Hindlimb muscle (tissue), 1 donor: Measurements from ENCODE around the gene CREBBP. TPM values are rescaled to one million over a fixed set of nuclear protein-coding genes. Genes with fewer than 3 reads are reported as not detected.

Experiments used
- DNase-seq: peaks from one replicate; pipeline ENCODE4 v3.0.0-alpha.2; 2013
- polyA plus RNA-seq: library from polyadenylated mRNA; unstranded; fragments of 120-200 nt; gene quantifications from one replicate; pipeline ENCODE4 v1.2.1, GENCODE V29; 2013; ENCODE audit not compliant: insufficient read length

Gene CREBBP
- polyA plus RNA-seq, 1 donor: 56.5 TPM

DNA sequence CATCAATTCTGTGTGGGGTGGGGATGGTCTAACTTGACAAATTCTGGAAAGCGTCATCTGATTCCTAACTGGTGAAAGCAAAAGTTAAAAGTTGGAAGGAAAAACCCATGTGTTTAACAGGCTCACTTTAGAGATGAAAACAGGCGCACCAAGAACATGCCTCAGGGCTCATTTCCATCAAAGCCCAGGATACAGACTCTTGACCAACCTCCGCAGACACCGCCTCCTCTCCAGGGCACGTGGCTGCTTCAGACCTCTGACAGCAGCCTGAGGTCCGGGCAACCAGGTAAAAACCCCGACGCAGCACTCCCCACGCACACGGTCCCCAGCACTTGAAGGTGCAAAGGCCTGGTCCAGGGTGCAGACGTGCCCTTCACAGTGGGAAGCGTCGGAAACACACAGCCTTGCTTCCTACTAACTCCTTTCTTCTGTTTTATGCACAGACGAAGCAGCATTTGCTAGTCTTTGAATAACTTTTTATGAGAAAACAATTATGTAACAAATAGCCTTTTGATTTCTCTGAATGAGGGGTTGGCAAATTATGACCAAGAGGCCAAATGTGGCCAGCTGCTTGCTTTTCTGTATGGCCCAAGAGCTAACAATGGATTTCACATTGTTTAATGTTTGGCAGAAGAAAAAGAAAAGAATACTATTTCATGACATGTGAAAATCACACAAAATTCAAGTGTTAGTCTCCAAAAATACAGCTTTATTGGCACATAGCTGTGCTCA lies 119.0 kb downstream of the CREBBP start:
- no peak for DNase-seq

DNA sequence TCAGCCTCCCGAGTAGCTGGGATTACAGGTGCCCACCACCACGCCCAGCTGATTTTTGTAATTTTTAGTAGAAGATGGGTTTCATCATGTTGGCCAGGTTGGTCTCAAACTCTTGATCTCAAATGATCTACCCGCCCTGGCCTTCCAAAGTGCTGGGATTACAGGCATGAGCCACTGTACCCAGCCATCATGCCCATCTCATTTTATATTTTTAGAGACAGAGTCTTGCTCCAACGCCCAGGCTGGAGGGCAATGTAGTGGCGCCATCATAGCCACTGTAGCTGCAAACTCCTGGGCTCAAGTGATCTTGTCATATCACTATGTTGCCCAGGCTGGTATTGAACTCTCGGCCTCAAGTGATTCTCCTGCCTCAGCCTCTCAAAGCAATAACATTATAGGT lies 120.0 kb downstream of the CREBBP start:
- no peak for DNase-seq

DNA sequence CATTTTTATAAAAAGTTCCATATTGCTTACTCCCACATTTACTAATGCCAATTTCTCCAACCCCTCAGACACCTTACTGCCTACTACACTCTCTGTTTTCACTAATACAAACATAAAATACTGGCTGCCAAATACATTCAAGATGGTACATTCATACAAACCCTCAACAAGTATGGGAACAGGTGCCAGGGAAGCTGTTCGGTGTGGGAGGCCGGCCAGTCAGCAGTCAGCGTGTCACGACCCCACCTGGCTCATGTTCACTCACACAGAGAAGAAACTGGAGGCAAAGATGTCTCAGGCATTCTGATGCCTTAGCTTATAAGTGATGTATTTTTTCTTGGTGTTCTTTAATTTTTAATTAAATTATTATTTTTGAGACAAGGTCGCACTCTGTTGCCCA lies 120.8 kb downstream of the CREBBP start:
- DNase-seq: no peak

DNA sequence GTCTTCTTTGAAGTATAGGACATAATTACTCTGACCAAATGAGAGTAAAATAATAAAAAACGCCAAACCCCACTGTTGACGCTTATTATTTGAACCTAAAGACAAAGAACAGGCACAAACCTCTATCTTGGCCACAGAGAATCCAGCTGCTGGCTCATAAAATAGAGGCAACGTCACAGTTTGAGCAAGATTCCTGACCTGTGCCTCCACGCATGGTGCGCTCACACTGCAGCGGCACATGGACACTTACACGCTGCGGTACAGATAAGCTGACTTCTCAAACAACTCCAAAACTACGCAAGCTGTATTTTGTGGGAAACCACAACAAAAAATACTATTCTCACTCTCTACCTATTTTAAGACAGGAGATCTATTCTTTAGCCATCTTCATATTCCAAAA lies 124.4 kb downstream of the CREBBP start:
- DNase-seq: no peak

DNA sequence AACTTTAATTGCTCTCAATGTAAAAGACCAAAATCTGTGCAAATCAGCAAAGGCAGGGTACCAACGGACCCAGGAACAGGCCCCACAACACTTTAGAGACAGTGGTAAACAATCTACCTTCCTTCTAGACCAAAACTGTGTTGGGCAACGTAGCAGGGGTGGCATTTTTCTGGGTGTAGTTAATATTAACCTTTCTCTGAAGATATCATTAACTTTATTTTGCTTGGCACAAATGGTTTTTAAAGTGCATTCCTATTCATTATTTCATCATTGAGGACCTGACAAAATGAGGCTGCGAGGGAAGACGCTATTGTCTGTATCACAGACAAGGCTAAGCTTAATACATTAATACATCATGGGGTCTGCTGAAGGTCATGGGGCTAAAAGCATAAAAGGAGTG lies 125.3 kb downstream of the CREBBP start:
- DNase-seq: no peak

DNA sequence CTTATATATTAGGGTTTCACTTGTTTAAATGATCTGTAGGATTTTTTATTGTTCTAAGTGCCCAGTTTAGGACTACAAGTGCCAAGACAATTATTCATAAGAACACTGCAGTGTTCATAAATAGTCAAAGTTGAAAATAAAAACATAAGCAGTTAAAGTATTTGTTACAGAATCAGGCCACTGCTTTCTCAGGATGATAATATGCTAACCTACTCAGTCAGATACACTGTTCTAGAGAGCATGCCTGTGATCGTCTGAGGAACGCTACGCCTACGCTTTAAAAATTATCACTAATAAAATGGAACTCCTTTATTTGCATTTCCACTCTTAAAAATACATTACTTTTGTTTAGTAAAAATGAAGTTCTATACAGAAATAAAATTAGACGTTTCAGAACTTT lies 125.7 kb downstream of the CREBBP start:
- no peak for DNase-seq

DNA sequence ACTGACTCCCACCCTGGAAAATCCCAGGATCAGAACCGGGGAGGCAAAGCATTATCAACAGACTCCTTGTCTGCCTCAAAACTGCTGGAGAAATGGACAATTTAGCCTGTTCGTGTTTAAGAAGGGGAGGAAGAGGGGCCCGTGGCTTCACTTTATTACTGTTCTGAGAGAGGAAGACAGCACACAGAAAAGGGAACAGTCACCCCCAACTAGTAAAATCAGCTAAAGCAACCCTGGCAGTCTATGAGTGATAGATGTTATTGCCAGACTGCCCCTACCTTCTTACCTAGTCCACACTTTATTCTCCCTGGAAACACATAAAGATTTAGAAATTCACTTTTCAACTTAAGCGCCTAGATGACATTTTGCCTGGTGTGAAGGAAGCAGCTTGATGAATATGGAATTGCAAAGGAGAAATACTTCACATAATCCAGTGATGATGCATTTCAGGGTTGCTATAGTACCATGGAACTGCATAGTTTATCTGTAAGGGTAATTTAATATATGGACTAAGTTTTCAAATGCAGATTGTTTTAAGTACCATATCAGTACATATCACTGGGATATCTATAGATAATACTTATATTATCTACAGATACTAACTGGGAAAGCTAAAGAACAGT lies 126.3 kb downstream of the CREBBP start:
- no peak for DNase-seq

DNA sequence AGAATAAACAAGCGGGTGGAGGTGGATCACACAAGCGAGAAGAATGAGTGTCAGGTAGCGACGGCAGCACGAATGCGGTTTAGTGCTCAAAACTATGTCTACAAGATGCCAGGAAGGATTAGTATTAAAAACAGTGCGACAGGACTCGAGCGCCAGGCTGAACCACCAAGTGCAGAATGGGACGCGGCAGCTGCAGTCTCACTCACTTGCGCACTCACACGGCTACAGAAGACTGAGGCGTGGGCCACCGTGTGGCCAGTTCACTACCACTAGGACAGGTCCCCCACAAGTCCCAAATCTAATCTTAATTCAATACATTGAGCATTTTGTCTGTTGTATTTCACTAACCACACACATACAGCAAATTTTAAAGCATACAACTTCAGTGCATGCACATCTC lies 127.5 kb downstream of the CREBBP start:
- DNase-seq: no peak

DNA sequence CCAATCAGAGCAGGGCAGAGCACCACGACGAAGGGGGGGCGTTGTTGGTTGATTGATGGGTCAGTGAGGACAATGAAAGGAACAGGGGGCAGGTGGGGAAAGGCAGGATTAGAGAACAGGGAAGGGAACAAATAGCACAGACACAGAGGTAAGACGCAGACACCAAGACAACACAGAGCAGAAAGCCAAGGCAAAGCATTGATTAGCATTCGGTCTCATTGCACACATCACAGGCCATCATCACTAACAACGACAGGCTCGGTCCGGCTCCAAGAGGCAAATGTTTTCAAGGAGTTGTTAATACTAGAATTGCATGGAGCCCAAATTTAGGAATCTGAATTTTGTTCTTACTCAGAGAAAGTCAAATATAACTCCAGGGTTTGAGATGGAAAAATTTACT lies 128.6 kb downstream of the CREBBP start:
- DNase-seq: no peak

DNA sequence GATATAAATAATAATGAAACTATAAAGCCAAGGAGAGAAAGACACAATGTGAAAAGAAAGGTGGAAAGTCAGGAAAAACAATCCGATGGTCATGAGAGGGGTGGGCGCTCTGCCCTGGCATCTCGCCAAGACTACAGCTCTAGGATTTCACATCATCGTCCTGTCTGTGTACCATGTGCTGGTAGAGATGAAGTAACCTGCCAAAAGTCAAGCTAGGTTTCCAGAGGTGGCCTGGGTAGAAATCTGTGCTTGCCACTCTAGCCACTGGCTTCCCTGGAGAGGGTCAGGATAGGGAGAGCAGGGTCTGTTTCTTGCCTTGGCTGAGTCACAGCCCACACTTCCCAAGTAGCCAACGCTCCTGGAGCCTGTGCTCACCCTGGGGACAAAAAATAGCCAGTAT lies 132.2 kb downstream of the CREBBP start:
- no peak for DNase-seq

DNA sequence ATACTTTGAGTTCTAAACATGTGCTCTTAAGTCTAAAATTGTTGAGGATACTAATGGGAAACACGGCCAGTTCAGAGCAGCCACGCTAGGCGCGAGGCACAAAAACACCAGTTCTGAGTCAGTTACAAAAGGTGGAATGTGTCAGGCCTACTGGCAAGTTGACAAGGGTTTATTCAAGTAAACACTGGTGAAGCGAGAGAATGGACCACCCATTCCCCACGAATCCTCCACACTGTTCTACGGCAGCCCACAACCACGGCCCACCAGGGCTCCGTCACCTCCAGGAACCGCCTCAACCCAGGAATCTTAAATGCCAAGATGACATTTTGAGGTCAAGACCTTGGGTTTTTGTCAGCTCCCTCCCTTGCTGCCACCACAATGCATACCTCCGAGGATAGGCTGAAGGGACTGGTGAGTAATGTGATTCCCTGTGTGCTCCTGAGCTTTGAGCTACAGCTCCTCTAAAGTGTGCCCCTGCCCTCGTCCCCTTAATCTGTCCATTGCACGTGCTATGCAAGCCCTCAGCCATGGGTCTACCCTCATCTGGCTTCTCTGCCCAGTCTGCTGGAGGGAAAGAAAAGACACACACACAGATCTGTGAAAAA lies 134.7 kb downstream of the CREBBP start:
- no peak for DNase-seq

DNA sequence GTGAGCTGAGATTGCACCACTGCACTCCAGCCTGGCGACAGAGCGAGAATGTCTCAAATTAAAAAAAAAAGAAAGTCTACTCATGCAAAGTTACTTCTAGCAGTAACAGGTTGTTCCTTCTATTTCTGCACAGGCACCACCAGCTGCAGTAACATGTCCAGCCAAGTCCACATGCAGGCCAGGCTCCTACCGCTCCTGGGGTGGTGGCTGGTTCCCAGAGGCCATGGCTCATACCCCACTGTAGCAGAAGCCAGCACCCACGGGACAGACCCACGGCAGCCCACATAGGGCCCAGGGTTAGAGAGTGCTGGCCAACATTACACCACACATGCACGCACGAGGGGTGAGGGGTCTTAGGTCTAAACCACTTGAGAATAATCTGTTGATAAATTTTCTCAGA lies 136.5 kb downstream of the CREBBP start:
- no peak for DNase-seq

DNA sequence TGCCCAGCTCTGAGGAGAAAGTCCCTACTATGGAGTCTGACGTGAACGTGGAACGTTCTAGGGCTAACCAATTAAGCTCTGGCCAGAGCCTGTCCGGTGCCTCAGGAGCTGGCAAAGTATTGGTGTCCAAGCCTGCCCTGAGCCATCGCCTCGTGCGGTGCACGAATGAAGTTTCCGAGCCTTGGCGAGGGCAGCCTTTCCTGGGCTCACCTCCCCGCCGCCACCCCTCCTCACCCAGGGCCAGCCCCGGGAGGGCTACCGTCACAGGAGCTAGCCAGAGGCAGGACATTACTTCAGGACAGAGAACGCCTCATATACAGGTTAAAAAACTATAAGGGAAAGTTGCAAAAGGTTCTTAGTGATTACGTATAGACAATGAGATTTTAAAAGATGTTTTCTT lies 139.6 kb downstream of the CREBBP start:
- no peak for DNase-seq

DNA sequence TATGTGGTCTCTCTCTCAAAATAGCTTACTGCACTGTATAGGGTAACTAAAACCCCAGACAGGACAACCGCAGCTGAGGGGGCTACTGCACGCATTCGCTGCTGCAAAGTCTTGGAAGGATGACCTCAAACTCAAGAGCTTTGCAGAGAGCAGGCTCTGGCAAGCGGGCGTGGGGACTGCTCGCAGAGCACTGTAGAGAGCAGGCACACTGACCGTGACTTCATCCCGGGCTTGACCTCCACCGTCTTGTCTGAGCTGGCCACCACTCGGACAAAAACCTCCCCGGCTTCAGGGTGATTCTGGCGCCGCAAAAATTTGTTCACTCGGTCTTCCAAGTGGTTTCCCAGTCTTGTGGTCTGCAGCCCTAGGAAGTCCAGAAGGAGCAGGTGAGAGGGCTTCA lies 140.3 kb downstream of the CREBBP start:
- no peak for DNase-seq

DNA sequence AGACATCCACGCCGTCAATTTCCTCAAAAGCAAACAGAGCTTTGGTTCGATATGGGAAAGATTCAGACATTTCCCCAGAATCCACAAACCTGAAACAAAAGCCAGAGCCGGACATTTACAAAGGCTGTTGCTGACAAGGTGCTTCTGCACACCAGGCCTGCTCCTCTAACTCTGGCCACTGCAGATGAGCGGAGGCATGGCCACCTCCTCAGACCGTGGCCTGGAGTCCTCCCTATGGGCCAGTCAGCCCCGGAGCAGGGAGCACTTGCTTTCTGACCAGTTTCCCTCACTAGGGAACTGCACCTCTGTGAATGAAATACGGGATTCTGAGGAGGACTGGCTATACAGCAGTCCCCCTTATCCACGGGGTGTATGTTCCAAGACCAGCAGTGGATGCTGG lies 140.9 kb downstream of the CREBBP start:
- no peak for DNase-seq

DNA sequence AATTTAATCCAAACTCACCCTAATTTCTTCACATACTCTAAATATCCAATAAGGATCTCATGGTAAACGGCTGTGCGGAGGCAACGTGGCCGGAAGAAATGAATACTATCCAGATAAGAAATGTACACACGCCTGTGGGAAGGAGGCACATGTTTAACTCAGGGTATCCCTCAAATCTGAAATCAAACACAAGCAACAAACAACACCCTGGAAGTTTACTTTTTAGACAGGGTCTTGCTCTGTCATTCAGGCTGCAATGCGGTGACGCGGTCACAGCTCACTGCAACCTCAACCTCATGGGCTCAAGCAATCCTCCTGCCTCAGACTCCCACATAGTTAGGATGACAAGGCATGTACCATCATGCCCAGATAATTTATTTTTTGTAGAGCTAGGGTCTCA lies 142.0 kb downstream of the CREBBP start:
- DNase-seq: no peak

DNA sequence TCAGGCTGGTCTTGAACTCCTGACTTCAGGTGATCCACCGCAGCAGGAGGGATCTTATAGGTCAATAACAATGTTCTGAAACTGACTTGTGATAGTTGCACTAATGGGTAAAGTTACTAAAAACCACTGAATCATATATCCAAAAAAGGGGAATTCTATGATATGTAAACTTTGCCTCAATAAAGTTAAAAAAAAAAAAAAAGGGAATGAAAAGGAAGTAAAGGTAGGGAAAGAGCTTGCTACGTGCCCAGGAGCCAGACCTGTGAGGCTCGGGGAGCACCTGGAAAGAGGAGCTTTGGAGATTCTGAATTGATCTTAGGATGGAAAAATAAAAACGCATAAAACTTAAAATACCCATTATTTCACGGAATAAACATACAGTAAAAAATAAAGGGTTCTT lies 142.4 kb downstream of the CREBBP start:
- DNase-seq: no peak

DNA sequence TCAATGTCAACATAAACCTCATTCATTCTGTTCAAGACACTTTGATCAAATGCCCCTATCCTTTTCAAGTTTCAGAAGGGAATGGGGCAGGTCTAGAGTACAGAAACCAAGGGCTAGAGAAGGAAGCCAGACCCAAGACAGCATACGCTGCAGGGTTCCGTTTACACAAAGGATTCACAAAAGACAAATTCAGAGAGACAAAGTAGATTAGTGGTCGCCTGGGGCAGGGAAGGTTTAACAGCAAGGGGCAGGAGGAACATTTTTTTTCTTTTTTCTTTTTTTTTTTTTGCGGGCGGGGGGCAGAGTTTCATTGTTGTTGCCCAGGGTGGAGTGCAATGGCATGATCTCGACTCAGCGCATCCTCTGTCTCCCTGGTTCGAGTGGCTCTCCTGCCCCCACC lies 143.3 kb downstream of the CREBBP start:
- no peak for DNase-seq

DNA sequence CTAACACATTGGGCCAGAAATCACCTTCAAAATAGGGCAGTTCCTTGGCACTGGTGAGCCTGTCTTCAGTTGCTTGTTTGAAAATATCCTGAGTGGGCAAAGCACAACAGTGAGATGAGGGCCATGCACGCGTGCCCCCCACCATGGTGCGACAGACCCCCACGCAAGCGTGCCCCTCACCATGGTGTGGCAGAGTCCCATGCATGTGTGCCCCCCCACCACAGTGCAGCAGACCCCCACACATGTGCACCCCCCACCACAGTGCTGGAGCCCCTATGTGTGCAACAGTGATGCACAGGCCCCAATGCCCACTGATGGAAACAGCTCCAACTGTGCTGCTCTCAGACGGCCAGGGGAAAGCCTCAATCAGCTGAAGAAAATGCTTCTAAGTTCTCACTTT lies 144.4 kb downstream of the CREBBP start:
- DNase-seq: no peak

DNA sequence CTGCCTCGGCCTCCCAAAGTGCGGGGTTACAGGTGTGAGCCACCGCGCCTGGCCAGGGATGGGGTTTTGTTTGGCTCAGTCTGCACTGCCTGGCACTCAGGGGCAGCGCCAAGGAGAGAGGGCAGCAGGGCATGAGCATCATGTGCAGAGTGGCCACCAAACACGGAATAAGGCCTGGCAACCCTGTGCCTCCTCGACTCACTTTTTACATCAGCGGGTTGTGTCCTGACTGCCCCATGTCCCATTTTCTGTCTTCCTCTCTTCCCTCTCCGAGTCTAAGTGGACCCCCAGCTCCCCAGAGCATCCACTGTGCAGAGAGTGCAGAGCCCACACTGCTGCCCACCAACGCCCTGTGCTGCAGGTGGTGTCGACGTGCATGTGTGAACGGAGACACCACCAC lies 145.0 kb downstream of the CREBBP start:
- no peak for DNase-seq

DNA sequence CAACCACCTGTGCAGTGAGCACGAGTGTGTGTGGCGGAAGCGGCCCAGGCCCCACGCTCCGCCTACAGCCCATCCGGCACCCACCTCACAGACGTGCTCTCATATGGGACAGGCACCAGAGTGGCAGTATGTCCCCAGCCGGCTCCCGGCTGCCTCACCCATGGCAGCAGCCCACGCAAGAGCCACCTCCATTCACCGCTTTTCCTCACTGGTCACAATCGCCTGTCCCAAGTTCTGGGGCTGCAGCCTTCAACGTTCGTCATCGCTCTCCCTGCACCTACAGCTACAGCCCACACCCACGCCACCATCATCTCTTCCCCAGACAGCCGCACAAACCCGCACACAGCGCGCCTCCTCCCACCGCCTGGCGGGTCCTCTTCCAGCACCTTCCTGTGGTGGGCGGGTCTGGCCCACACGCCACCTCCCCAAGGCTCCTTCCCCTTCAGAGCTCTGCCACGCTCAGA lies 145.7 kb downstream of the CREBBP start:
- DNase-seq: no peak

DNA sequence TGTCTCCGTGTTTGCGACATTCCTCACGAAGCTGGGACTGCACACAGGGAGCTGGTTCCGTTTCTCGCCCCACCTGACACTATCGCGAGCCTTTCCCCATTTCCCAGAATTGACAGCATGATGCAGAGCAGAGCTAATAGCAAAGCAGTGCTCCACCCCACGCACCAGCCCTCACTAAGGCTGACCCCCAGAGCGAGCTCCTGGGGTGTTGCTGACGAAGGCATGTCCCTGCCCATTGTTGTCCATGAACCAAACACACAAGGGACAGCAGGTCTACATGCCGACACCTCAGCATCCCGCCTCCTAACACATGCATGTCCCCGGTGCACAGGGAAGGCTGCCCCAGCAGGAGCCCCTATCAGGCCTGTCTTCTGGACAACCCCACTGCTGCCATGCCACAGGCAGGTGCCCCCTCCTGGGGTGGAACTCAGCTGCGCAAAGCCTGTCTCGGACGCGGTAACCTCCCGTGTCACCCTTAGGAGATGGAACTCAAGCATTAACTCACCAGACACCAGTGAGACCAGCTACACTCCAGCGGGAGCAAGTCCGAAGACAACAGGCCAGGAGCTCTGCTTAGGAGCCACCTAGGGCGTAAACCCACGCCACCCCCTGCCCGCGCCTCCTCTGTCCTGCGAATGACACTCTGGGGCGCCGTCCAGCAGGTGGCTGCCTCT lies 146.3 kb downstream of the CREBBP start:
- no peak for DNase-seq

DNA sequence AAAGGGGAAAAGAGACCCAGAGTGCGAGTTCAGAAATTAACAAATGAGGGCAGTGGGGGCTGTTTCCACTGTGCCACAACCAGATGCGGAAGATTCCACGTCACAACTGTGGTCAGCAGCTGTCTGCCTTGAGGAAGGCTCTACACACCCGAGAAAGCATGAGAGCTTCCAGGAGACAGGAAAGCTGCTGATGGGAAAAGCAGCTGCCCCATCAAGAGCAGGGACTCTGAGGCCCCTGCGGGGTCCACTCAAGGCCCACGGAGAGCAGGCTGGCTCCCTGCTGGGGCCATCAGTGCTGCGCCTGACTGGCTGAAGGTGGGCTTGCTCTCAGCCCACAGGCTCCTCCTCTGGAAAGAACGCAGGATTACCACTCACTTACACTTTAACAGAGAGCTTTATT lies 148.3 kb downstream of the CREBBP start:
- no peak for DNase-seq
